Colonic mucosa (tissue), 4 donors: ENCODE measurements around the gene FBXO7. TPM values are rescaled to one million over a fixed set of nuclear protein-coding genes. Genes with fewer than 3 reads are reported as not detected.

ENCODE experiments used
- DNase-seq: peaks from one replicate; pipeline ENCODE4 v3.0.0-alpha.2; 2020
- H3K27ac ChIP-seq: fragments of 200-600 bp; one replicate; pipeline ENCODE4 v1.8.0; 2021
- H3K27me3 ChIP-seq: fragments of 200-600 bp; one replicate; pipeline ENCODE4 v1.8.0; 2021
- H3K36me3 ChIP-seq: fragments of 200-600 bp; one replicate; pipeline ENCODE4 v1.8.0; 2021
- H3K4me1 ChIP-seq: fragments of 200-600 bp; one replicate; pipeline ENCODE4 v1.8.0; 2021; ENCODE audit warnings: mild to moderate bottlenecking
- H3K4me3 ChIP-seq: fragments of 200-600 bp; one replicate; pipeline ENCODE4 v1.8.0; 2021
- H3K9ac ChIP-seq, 2 donors: one replicate each; pipeline ENCODE4 v1.7.0; 2013; ENCODE audit warnings: control low read depth in 2 of 2, low read depth in 2 of 2, low read length in 2 of 2
- H3K9me3 ChIP-seq: fragments of 200-600 bp; one replicate; pipeline ENCODE4 v1.8.0; 2021
- intact Hi-C: fragments of 100-400 bp; cut with DNase I; formaldehyde crosslinking; loops from one replicate; pipeline ENCODE4 v1.14.1; 2022
- total RNA-seq, 2 donors: library from RNA; stranded (reverse); fragmentation: NEBNext Ultra II Directional in 1 of 2; extraction: Animal tissue kit (Norgen Biotek cat#: 25700) in 1 of 2; gene quantifications; one replicate each; pipeline ENCODE4 v1.2.1, GENCODE V29; 2021
- TF ChIP-seq, protein P1 (sequence below): fragments of 200-600 bp; IDR thresholded peaks from one replicate; pipeline ENCODE4 v1.8.0; 2022; ENCODE audit warnings: antibody characterized with exemption, mild to moderate bottlenecking
- donor health status: healthy.
- donor health status: DM: no; HTN: no; CAD: no.
- donor health status: DM: no; HTN: no; CAD: no.

The FBXO7 gene
- total RNA-seq, 2 donors from 2014 or later: 62.1 to 81.1 TPM

DNA sequence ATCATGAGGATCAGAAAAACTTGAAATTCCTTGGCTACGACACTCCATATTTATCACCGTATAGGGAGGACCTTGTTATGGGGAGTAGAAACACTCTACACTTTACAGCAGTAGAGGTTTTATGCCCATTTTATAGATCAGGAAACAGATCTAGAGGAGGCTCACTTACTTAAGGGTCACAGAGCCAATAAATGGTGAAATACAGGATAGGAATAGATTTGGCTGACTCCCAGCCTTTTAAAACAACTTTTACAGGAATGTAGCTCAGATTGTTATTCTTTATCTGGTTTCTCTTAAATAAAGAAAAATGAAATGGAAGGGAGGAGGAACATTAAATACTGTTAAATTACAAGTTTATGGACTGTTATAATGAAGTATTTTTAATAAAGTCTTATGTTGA, 14.8 kb downstream of the FBXO7 start:
- H3K9ac ChIP-seq: no peak overlapping the region
- H3K9me3 ChIP-seq: no peaks in the 10 kb centered on the region
- peaks cover 17% of the 10 kb centered on the region for H3K36me3 ChIP-seq
- no peak overlapping the region for H3K4me3 ChIP-seq
- intact Hi-C loops: no loop called here
- no peak for DNase-seq
- no peaks in the 10 kb centered on the region for H3K4me1 ChIP-seq
- TF ChIP-seq, protein P1, sequence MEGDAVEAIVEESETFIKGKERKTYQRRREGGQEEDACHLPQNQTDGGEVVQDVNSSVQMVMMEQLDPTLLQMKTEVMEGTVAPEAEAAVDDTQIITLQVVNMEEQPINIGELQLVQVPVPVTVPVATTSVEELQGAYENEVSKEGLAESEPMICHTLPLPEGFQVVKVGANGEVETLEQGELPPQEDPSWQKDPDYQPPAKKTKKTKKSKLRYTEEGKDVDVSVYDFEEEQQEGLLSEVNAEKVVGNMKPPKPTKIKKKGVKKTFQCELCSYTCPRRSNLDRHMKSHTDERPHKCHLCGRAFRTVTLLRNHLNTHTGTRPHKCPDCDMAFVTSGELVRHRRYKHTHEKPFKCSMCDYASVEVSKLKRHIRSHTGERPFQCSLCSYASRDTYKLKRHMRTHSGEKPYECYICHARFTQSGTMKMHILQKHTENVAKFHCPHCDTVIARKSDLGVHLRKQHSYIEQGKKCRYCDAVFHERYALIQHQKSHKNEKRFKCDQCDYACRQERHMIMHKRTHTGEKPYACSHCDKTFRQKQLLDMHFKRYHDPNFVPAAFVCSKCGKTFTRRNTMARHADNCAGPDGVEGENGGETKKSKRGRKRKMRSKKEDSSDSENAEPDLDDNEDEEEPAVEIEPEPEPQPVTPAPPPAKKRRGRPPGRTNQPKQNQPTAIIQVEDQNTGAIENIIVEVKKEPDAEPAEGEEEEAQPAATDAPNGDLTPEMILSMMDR: no peak
- H3K27ac ChIP-seq: no peak overlapping the region
- no peaks in the 10 kb centered on the region for H3K27me3 ChIP-seq

DNA sequence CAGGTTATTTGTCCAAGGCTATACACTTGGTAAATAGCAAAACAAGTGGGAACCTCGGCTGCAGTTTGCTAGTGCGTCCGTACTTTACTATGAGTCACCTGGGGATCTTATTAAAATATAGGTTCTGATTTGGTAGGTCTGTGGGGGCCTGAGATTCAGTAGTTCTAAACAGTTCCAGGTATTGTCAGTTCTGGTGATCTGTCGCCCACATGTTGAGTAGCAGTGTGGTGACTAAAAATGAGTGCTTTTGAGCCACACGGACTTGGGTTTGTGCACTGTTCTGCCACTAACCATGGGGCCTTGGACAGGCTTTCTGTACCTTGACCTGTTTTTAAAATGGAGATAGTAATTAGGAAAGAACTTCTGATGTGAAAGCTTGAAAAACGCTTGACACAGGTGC, 15.7 kb downstream of the FBXO7 start:
- TF ChIP-seq, protein P1: no peak
- Histone ChIP-seq H3K4me3 (no peak overlapping the region), H3K36me3 (peaks cover 14% of the 10 kb centered on the region), H3K9me3 (no peaks in the 10 kb centered on the region), H3K9ac (no peak overlapping the region), H3K4me1 (no peaks in the 10 kb centered on the region), H3K27ac (no peak overlapping the region), H3K27me3 (no peaks in the 10 kb centered on the region)
- intact Hi-C loops: no loop called here
- no peak for DNase-seq

DNA sequence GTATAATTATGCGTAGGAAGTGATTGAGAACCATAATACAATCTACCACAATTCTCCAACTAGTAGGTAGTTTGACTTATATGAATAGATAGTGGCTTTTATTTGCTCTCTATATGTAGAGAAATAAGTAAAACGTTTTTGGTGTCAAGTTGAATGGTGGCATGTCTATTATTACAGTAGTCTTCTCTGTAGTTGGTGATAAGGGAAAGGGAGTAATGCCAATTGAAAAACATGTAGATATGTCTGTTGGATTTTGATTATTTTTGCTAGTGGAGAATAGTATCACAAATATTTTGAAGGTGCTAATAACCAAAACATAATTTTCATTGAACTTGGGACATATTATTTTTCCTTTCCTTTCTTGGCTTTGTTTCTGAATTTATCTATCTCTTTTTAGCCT, 17.5 kb downstream of the FBXO7 start:
- no peak overlapping the region for H3K4me3 ChIP-seq
- H3K4me1 ChIP-seq: no peaks in the 10 kb centered on the region
- TF ChIP-seq, protein P1: no peak
- no peaks in the 10 kb centered on the region for H3K9me3 ChIP-seq
- intact Hi-C loops: no loop called here
- H3K9ac ChIP-seq: no peak overlapping the region
- no peak for DNase-seq
- H3K27me3 ChIP-seq: no peaks in the 10 kb centered on the region
- no peak overlapping the region for H3K27ac ChIP-seq
- peaks cover 4% of the 10 kb centered on the region for H3K36me3 ChIP-seq

DNA sequence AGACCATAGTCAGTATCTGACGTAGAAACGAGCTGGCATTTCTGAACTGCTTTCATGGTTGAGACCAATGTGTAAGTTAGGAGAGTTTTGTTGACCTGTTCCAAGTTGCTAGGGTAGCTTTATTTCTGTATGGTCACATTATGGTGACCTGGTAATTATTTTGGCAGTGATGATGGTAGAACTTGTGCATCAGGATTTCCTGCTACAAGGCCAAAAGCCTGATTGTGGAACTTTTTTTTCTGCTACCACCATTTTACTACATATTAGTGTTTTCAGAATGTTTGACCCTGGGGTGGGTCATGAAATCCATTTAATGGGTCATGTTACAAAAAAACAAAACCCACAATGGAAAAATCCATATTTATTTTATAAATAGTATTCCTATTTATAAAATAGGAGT, 18.9 kb downstream of the FBXO7 start:
- intact Hi-C loops: no loop called here
- Histone ChIP-seq H3K4me3 (no peak overlapping the region), H3K4me1 (no peaks in the 10 kb centered on the region), H3K36me3 (peaks cover 9% of the 10 kb centered on the region), H3K27ac (no peak overlapping the region), H3K9me3 (no peaks in the 10 kb centered on the region), H3K9ac (no peak overlapping the region), H3K27me3 (no peaks in the 10 kb centered on the region)
- TF ChIP-seq, protein P1: no peak
- DNase-seq: no peak

DNA sequence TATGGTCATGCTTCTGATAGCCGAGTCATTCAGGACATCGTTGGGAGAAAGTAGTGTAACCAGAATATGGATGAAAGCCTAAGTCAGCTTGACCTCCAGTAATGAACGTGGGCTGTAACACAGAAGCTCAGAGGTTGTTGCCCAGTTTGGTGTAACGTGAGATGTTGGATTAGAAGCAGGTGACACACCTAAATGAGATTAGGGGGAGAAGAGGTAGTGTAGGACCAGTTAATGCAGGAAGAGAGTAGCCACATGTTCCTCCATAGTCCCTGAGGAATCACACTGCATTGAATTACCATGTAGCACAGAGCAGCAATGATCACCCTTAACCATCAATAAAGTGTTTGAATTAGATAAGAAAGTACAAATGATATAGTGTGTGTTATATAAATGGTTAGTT, 20.4 kb downstream of the FBXO7 start:
- Histone ChIP-seq H3K27me3 (no peaks in the 10 kb centered on the region), H3K4me3 (no peak overlapping the region), H3K27ac (no peak overlapping the region), H3K4me1 (no peaks in the 10 kb centered on the region), H3K36me3 (peaks cover 9% of the 10 kb centered on the region), H3K9ac (no peak overlapping the region), H3K9me3 (no peaks in the 10 kb centered on the region)
- no peak for DNase-seq
- intact Hi-C loops: no loop called here
- TF ChIP-seq, protein P1: no peak

DNA sequence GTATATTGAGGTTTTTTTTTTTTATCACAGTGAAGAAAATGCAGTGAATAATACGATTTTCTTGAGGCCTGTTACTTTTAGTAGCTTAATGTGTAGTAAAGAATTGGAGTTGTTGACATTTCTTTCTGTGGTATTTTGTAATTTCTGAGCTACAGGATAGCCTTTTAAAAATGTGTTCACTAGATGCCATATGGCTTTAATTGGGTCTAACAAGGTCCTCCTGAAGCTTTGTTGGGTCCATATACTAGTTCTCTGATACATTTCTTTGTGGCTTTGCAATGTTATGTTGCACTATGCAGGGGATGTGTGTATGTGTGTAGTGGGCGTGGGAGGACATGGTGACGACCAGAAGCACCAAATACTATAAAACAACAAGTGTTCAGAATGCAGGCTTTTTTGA, 25.1 kb downstream of the FBXO7 start:
- intact Hi-C loops: no loop called here
- H3K27ac ChIP-seq: no peak overlapping the region
- no peak overlapping the region for H3K9ac ChIP-seq
- DNase-seq: no peak
- H3K4me1 ChIP-seq: no peaks in the 10 kb centered on the region
- TF ChIP-seq, protein P1: no peak
- no peaks in the 10 kb centered on the region for H3K27me3 ChIP-seq
- no peaks in the 10 kb centered on the region for H3K9me3 ChIP-seq
- no peak overlapping the region for H3K4me3 ChIP-seq
- peaks cover 5% of the 10 kb centered on the region for H3K36me3 ChIP-seq
